Measurements from ENCODE around the gene LTBP3.

Gene LTBP3

DNA sequence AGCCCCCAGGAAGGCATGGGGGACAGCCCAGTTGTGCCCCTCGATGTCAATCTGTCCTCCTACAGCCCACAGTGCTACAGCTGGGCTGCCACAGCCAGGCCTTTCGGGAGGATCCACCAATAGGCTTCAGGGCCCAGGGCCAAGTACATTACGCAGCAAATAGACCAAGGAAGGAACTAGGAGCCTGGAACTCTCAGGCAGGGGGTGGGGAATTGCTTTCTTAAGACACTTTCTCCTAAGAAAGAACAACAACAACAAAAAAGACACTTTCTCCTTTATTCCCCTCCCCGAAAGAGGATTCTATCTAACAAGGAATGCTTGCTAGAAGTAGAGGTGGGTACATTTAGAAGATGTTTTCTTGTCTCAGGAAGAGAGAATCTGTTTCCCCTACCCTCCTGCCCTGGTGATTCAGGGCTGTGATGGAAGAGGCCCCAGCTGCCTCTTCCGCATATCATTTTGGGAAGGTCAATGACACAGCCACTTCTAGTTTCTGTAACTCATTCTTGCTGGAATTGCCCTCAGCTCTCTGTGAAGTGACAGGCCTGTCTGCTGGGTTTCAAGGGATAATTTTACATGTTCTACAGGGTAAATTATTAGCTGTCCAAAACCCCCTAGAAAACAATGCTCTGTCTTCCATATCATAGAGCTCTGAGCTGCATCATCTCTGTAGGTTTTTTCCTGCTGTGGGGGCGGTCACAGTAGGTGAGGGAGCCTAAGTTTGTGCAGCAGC lies 65.4 kb downstream of the LTBP3 start:
- peak; percentile 46 for DNase-seq

DNA sequence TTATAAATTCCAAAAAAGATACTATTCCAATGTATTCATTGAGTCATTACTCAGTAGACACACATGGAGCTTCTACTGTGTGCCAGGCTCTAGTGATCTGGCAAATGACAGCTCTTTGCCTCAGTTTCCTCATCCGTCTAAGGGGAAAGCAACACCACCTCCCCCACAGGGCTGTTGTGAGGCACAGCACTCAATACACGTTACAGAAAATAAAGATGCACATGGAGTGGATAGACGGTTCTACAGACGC lies 65.8 kb downstream of the LTBP3 start:
- DNase-seq, result no peak

GRCh38 chr11:65491614-65492386 lies 66.4 kb downstream of the LTBP3 start:
- DNase-seq, result no peak

GRCh38 chr11:65491163-65491465 lies 67.0 kb downstream of the LTBP3 start:
- DNase-seq, result no peak

- no peak for DNase-seq
These were observed 68.3 kb downstream of the LTBP3 start for GRCh38 chr11:65489706-65490320.

DNA sequence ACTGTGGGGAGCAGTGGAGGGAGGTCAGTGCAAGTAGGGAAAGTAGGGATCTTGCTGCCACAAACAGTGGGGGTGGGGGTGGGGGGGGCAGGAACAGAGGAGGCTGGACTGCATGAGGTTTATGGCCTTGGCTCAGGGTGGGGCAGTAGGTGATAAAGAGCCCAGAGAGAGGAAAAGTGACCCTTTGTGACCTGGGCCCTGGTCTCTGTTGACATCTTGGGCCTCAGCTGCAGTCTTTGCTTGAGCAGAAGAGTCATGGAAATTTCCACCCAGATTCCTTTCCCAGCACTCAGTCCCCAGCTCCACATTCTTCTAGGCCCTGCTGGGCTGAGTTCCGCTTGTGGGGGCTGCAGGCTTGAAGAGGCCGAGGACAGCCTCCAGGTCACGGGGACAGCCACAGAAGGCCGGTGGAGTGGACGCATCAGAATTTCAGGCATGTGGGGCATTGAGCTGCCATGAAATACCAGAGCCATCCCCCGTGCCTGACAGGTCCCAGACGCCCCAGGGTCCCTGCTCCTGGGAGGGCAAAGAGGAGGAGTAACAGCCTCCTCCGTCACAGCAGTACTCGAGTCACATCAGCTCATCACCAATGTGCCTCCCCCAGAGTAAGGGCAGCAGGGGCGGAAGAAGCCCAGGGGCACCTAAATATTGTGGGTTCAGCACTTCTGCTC lies 69.0 kb downstream of the LTBP3 start:
- no peak for DNase-seq
